CD4-positive, alpha-beta T cell treated with Interleukin-2 at 100 ng/mL for 4 hours (primary cell): ENCODE results near the gene CCDC7.
"Not testable (repeated sequence)": the region's sequence is repeated elsewhere in the genome, so short reads cannot be mapped to it uniquely, and the experiment has no call there.

ENCODE experiments used
- DNase-seq: peaks from one replicate; pipeline ENCODE4 v3.0.0-alpha.2; 2020; ENCODE audit warnings: low spot score

The CCDC7 gene

DNA sequence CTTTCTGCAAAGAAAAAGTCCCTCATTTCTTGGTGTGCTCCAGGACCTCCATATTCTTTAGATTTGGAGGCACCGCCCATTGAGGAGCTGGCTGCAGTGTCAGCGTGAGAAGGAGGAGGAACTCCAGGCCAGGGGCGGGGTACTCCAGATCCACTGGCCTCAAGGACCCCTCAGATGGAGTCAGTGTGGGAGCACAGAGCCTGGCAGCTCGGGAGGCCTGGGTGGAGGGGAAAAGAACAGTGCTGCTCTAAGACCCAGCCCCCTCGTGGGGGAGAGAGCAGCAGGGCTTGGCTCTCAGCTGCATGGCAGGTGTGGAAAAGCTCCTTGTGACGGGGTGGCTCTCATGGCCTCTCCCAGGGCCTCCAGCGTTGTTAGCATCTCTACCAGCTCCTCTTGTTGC is 441.5 kb downstream of the CCDC7 start:
- no peak for DNase-seq

DNA sequence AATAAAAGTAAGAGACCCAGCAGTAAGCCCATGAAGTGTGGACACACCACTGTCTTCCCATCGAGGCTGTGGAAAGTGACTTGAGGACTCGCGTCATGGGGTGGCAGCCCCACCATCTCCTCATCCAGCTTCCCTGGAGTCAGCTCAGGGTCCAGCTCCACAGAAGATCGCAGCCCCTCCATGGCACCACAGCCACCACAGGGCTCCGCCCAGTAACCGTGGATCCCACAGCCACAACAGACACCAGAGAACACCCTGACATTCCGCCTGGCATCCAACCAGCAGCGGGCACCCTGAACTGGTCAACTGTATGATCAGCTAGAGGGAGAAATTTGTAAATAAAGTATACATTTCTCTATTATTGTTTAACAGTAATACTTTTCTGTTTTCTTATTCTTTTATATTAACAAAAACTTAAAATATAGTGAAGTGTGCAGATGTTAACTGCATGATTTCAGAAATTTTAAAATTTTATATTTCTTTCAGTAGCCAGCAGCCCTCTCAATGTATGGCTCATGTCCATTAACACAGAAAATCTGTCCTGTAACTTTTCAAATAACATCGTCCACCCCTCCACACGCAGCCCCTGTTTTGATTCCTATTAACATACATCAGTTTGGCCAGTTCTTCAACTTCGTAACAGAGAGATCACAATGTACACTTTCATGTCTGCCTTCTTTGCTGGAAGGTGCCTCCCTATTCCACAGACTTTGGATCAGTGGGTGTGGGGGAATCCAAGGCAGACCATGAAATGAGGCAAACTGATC is 442.4 kb downstream of the CCDC7 start:
- no peak for DNase-seq

DNA sequence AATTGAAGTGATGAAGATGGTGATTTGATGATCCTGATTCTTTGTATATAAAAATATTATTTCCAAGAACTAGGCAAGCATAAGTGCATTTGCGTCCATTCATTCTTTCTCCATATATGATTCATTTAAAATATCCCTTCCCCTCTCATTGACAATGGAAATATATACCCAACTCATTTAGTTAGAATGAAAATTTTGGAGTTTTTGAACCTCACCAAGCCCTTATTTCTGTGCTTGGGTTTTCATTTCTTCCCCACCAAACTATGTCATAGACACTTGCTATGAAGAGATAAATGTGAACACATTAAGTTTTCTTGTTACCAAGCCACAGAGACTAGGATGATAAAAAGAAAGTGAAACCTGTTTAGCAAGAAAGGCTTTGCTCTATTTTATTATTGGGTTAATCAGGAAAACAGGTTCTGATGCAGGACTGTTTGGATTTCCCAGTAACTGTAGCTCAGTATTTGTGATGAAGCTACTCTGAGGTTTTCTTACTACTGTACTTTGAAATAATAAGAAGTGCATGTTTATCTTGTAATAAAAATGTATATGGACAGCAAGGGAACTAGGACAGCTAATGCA is 443.8 kb downstream of the CCDC7 start:
- no peak for DNase-seq

DNA sequence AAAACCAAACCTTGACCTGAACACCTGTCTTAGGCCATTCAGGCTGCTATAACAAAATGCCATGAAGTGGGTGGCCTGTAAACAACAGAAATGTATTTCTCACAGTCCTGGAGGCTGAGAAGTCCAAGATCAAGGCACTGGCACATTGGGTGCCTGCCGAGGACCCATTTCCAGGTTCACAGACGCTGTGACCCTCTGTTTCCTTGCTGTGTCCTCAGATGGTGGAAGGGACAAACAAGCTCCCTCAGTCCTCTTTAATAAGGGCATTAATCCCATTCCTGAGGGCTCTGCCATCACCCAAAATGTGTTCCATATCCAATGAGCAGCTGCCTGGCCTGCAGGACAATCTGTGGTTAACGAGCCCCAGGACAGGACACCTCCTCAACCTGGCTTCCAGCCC is 444.5 kb downstream of the CCDC7 start:
- DNase-seq, result no peak

DNA sequence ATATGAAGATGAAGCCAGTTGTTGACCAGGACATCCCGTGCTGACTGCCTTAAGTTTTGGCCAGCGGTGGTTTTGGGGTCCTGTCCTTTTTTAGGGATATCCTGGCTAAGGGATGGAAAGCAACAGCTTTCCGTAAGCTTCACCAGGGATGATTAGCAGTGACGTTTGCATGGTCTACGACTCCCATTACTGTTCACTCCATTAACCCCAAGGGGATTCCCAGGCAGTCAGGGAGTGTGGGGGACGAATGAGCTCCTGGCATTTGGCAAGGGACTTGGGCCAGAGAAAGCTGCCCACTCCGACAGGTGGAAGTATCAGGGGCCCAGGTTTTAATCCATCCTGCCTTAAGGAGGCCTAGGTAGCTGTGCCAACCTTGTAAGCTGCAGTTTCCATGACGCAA is 445.3 kb downstream of the CCDC7 start:
- DNase-seq, result no peak

DNA sequence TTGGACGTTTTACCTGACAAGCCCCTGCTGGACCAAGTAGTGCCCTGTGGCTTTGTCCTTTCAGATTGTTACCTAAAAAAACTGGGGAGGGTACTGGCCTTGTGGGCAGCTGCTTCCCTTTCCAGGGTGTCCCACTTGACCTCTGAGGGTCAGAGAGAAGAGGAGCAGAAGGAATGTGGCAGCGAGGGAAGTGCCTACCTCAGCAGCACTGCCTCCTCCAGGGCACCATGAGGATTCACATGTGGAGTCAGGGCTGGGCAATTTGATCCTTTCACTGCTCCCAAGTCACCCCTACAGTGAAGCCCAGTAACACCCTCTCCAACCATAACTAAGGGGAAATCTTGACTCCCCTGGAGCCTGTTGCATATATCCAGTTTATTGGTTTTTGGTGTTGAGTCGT is 447.5 kb downstream of the CCDC7 start:
- DNase-seq, result no peak

DNA sequence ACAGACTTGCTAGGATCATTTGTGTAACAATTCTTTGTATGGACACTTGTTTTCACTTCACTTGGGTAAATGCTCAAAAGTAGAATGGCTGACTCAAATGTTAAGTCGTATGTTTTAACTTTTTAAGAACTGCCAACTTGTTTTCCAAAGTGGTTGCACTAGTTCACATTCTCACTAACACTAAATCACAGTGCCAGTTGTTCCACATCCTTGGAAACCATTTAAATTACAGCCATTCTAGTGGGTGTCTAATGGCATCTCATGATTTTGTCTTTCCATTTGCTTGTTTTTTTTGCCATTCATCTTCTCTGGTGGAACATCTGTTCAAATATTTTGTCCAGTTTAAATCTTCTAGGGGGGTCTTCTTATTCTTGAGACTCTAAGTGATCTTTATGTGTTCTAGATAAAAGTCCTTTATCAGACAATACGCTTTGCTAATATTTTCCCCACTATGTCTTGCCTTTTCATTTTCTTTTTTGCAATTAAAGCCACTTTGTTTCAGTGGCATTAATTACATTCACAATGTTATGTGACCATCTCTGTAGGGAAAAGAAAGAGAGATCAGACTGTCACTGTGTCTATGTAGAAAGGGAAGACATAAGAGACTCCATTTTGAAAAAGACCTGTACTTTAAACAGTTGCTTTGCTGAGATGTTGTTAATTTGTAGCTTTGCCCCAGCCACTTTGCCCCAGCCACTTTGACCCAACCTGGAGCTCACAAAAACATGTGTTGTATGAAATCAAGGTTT is 448.1 kb downstream of the CCDC7 start:
- no peak for DNase-seq

DNA sequence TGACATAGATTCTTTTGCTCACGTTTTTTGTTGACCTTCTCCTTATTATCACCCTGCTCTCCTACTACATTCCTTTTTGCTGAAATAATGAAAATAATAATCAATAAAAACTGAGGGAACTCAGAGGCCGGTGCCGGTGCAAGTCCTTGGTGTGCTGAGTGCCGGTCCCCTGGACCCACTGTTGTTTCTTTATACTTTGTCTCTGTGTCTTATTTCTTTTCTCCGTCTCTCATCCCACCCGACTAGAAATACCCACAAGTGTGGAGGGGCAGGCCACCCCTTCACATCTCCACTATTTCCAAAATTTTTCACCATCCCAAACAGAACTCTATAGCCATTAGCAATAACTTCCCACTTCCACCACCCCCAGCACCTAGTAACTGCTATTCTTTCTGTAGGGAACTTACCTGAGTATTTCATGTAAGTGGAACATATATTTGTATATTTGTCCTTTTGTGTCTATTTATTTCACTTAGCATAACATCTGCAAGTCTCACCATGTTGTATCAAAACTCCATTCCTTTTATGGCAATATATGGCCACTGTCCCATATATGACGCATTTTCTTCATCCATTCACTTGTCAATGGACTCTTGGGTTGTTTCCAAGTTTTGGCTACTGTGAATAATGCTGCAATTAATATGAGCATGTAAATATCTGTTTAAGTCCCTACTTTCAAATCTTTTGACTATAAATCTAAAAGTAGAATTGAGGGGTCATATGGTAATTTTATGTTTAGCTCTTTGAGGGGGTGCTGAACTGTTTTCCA is 449.4 kb downstream of the CCDC7 start:
- DNase-seq, result not testable (repeated sequence)

DNA sequence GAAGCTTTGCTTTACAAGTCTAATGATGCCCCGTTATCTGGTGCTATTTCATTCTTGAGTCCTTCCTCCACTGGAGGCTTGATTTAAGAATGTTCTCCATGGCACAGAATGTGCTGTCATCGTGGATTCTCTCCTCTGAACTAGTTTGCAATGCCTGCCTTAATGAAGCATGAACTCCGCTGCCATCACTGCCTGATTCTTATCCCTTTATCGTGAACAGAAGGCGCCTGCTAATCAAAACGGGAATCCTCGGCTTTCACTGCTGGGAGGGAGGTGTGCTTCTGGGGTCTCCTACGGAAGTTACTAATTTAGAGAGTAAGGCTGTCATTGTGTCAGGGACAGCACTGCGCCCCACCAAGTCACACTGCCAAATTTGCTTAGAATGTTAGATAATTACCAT is 455.9 kb downstream of the CCDC7 start:
- DNase-seq, result no peak

DNA sequence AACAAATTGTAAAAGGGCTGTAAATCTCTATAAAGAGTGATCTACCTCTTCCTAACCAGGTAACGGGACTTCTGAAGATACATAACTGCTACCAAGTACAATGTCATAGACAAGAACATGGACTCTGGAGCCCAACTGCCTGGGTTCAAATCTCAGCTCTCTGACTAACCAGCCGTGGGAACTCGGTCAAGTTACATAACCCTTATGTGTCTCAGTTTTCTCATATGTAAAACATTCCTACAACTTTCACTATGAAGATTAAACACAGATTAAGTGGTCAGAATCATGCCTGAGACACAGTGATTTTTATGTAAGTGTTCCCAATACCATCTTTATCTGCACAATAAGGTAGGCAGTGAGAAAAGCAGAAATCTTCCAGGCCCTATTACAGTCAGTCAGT is 459.5 kb downstream of the CCDC7 start:
- no peak for DNase-seq

DNA sequence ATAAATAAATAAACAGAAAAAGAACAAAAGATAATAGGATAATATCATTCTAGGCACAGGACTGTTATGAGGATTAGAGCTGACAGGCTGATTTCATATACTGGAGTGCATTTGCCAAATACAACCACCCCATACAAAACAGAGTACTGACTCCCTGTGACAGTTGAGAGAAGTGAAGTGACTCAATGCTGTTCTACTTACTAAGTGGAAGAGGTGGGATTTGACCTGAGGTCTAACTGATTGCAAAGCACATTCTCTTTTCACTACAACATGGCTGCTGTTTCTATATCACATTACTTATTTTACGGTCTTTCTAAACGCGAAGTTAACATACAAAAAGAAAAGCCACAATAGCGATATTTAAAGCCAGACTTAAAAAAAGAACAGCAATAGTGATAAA is 460.7 kb downstream of the CCDC7 start:
- no peak for DNase-seq

DNA sequence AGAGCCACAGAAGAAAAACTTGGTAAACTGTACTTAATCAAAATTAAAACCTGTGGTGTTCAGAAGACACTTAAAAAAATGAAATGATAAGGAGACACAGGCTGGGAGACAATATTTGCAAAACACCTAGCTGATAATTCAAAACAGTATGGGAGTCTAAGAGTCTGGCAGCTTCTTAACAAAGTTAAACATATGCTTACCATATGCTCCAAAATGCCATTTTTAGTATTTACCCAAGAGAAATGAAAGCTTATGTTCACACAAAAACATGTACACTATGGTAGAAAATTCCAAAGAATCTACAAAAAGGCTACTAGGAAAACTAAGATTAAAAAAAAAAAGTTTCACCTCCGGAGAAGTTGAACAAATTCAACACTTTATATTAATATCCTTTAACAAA is 463.5 kb downstream of the CCDC7 start:
- no peak for DNase-seq

DNA sequence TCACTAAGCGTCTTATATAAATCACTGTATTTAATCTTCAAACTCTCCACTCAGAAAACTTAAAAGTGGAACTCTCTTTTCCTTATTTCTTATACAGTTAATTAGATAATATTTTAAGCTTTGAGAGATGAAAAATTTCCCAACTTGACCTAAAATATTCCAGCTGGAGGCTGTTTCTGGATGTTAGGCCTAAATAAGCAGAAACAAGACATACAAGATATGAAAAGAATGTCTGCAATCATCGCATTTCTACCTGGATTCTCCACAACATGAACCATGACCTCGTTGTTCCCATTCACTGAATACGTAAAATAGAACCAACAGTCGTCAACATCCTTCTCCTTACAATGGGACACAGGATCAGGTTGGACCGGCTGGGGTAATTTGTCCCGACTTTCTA is 464.0 kb downstream of the CCDC7 start:
- not testable (repeated sequence) for DNase-seq

DNA sequence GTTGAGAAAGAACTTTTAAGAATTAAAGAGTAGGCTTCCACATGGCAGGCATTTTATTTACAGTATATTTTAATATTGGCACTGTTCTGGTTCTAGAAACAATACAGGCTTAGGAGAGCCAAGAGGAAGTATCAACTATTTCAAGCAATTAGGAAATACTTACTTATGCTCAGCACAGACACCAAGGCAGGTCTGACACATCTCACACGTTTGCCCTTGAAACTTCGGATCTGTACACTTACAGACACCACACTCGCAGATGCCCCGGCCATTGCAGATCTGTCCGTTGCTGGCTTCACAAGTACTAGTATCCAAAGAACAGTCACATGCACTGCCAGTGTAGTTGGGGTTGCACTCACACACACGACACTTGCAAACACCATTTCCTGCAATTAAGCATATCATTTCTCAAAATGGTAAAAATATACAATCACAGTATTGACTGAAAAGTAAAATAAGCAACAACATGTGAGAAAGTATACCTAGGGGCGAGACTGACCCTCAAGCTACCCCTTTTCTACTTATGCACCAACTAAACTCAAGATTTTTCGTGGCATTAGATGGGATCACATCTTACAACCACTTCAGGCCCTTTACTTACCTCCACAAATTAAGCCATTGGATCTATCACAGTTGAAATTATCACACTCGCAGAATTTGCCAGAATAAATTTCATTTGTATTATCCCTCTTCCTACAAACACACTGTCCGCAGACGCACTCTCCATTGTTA is 465.5 kb downstream of the CCDC7 start:
- DNase-seq, result no peak

DNA sequence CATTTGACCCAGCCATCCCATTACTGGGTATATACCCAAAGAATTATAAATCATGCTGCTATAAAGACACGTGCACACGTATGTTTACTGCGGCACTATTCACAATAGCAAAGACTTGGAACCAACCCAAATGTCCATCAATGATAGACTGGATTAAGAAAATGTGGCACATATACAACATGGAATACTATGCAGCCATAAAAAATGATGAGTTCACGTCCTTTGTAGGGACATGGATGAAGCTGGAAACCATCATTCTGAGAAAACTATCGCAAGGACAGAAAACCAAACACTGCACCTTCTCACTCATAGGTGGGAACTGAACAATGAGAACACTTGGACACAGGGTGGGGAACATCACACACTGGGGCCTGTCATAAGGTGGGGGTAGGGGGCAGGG is 471.9 kb downstream of the CCDC7 start:
- not testable (repeated sequence) for DNase-seq

DNA sequence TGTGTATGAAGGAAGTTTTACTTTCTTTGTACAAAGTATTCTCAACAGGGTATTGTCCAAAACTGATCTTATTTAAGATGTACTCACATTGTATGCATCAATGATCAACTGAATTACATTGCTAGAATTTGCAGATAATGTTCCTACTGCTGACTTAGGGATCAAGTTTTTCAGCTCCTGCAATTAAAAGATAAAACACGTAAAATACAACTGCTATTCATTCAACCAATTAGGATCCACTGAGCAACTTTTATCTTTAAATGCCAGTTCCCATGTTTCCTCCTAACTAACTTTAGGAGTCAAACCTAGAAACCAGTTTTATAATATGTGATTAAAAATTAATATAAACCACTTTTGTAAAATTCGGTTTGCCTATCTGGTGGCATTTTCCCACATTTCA is 476.2 kb downstream of the CCDC7 start:
- DNase-seq, result no peak

DNA sequence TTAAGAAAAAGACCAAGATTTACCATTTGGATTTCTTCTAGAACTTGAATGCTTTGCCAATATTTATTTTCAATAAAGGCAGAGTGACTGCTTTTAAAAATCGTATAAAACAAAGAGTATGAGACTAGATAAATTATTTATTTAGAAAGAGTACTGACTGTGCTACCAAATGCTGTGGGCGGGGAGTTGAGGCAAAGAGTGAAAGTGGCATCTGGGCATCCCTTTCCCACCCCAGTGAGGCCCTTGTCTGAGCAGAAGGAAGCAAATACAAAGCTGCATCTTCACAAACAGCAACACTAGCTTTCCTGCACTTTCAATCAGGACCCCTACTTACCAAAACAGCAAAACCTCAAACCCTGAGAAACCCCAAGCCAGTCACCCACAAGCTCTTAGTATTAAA is 477.2 kb downstream of the CCDC7 start:
- no peak for DNase-seq

DNA sequence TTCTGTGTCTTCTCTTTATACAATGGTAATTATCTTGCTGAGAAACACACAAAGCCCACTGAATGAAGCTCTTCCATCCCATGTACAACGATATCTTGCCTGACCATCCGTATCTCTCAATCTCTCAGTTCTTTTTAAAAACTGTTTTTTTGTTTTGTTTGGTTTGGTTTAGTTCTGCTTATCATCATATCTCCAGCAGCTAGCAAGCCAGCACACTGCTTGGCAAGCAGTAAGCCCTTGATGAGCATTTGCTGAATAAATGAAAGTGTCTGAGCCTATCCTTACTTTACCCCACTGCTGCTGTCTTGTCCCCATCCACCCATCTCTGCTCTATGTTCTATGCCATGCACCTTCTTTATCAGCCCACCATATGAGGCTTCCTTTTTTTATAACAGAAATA is 477.9 kb downstream of the CCDC7 start:
- no peak for DNase-seq
